A673 (cell line): ENCODE data around the gene C12orf56. TPM values are rescaled to one million over a fixed set of nuclear protein-coding genes. Genes with fewer than 3 reads are reported as not detected.

Source experiments
- BruUV-seq: library from RNA; stranded (reverse); fragments of 400-500 nt; replicated peaks from 2 replicates; lab custom pipeline; 2021; lab: Mats Ljungman, UMichigan
- CTCF ChIA-PET: fragments of 300-600 bp; sonication (Branson Sonifier 250); formaldehyde crosslinking; loops from one replicate; lab custom pipeline; 2022; ENCODE audit warnings: antibody characterized with exemption; lab: Charles Lee
- POLR2A ChIA-PET: fragments of 300-600 bp; sonication (Branson Sonifier 250); formaldehyde crosslinking; loops from one replicate; lab custom pipeline; 2022; ENCODE audit warnings: antibody characterized with exemption; ENCODE audit not compliant: low non-redundant PET; lab: Charles Lee
- DNase-seq: peaks from one replicate; pipeline ENCODE4 v3.0.0-alpha.2; 2015; ENCODE audit warnings: low spot score
- H3K27ac ChIP-seq: fragments of 200-600 bp; sonication (generic); 2 replicates; pipeline ENCODE4 v1.5.1; 2016; ENCODE audit warnings: mixed run types, low read depth, mild to moderate bottlenecking, mixed read lengths, antibody characterized with exemption, low read length; ENCODE audit not compliant: poor library complexity, severe bottlenecking
- H3K27me3 ChIP-seq: fragments of 200-600 bp; sonication (generic); replicated peaks from 2 replicates; pipeline ENCODE4 v1.6.1; 2017; ENCODE audit warnings: mixed run types, low read depth, mild to moderate bottlenecking, mixed read lengths, antibody characterized with exemption, low read length; ENCODE audit not compliant: insufficient read depth, poor library complexity
- H3K36me3 ChIP-seq: fragments of 200-600 bp; sonication (generic); 2 replicates; pipeline ENCODE4 v1.6.1; 2016; ENCODE audit warnings: mixed run types, mild to moderate bottlenecking, mixed read lengths, antibody characterized with exemption, low read length; ENCODE audit not compliant: insufficient read depth, poor library complexity, severe bottlenecking
- H3K4me1 ChIP-seq: fragments of 200-600 bp; sonication (generic); 2 replicates; pipeline ENCODE4 v1.6.1; 2017; ENCODE audit warnings: mixed run types, mild to moderate bottlenecking, mixed read lengths, antibody characterized with exemption, low read length; ENCODE audit not compliant: insufficient read depth, poor library complexity, severe bottlenecking
- H3K4me3 ChIP-seq: fragments of 200-600 bp; sonication (generic); 2 replicates; pipeline ENCODE4 v1.5.1; 2016; ENCODE audit warnings: low read depth, mixed run types, mild to moderate bottlenecking, mixed read lengths, low read length; ENCODE audit not compliant: poor library complexity, severe bottlenecking
- H3K9me3 ChIP-seq: fragments of 200-600 bp; sonication (generic); 2 replicates; pipeline ENCODE4 v1.6.1; 2016; ENCODE audit warnings: mixed run types, low read depth, mild to moderate bottlenecking, mixed read lengths, antibody characterized with exemption, low read length; ENCODE audit not compliant: poor library complexity, severe bottlenecking
- CTCF ChIP-seq: fragments of 300-800, 200-600 bp; sonication (generic); conservative IDR thresholded peaks from 2 replicates; pipeline ENCODE4 v1.5.1; 2017; ENCODE audit warnings: low read depth, mild to moderate bottlenecking, antibody characterized with exemption, low read length, moderate library complexity, mixed read lengths
- EZH2 ChIP-seq: fragments of 200-600 bp; sonication (generic); IDR thresholded peaks from 2 replicates; pipeline ENCODE4 v1.6.1; 2017; ENCODE audit warnings: borderline replicate concordance, low read depth, mild to moderate bottlenecking, mixed read lengths, antibody characterized with exemption, low read length; ENCODE audit not compliant: poor library complexity, severe bottlenecking
- intact Hi-C: fragments of 100-400 bp; cut with micrococcal nuclease; formaldehyde crosslinking; loops from one replicate; pipeline ENCODE4 v1.10.0; 2022; ENCODE audit not compliant: unreplicated experiment
- total RNA-seq: library from RNA; stranded (reverse); gene quantifications from 2 replicates; pipeline ENCODE4 v1.2.3, GENCODE V29; 2021

The C12orf56 gene
- total RNA-seq, 1 experiment from 2014 or later = not detected

GRCh38 chr12:64413884-64414283, 23.3 kb upstream of the C12orf56 start:
- ChIA-PET POLR2A (no interaction called here), CTCF (no interaction called here)

GRCh38 chr12:64412459-64412858, 21.9 kb upstream of the C12orf56 start:
- Histone ChIP-seq H3K27me3 (no peaks in the 10 kb centered on the region), H3K9me3 (no peaks in the 10 kb centered on the region), H3K4me3 (no peak overlapping the region), H3K27ac (no peak overlapping the region), H3K4me1 (peaks cover 14% of the 10 kb centered on the region), H3K36me3 (peaks cover 83% of the 10 kb centered on the region)
- intact Hi-C loops = loop anchor here (5.0 kb wide), 1 partner anchor 35 kb away; no protein-coding TSS in a partner anchor
- BruUV-seq = no TSS peak
- DNase-seq = no peak
- ChIA-PET POLR2A (no interaction called here), CTCF (no interaction called here)
- TF ChIP-seq CTCF (no peak), EZH2 (no peak)

More at GRCh38 chr12:64413884-64414283, 23.3 kb upstream of the C12orf56 start:
- H3K9me3 ChIP-seq = no peaks in the 10 kb centered on the region
- DNase-seq = no peak
- no TSS peak for BruUV-seq
- no peak for TF ChIP-seq CTCF
- TF ChIP-seq EZH2 = no peak
- H3K4me3 ChIP-seq = no peak overlapping the region
- H3K36me3 ChIP-seq = peaks cover 95% of the 10 kb centered on the region
- peaks cover under 1% of the 10 kb centered on the region for H3K4me1 ChIP-seq
- intact Hi-C loops = loop anchor here (5.0 kb wide), 1 partner anchor 33 kb away; no protein-coding TSS in a partner anchor
- H3K27me3 ChIP-seq = no peaks in the 10 kb centered on the region
- H3K27ac ChIP-seq = no peak overlapping the region

- POLR2A ChIA-PET = no interaction called here
Observed at GRCh38 chr12:64411427-64411826, 20.9 kb upstream of the C12orf56 start.

More at GRCh38 chr12:64411427-64411826, 20.9 kb upstream of the C12orf56 start:
- DNase-seq = no peak
- no peak for TF ChIP-seq EZH2
- TF ChIP-seq CTCF = no peak
- Histone ChIP-seq H3K27me3 (no peaks in the 10 kb centered on the region), H3K4me1 (peaks cover 25% of the 10 kb centered on the region), H3K4me3 (no peak overlapping the region), H3K27ac (no peak overlapping the region), H3K36me3 (peaks cover 72% of the 10 kb centered on the region), H3K9me3 (no peaks in the 10 kb centered on the region)
- no TSS peak for BruUV-seq
- intact Hi-C loops = loop anchor here (2.0 to 5.0 kb wide), 2 partner anchors 13 to 36 kb away; no protein-coding TSS in a partner anchor
- CTCF ChIA-PET = no interaction called here
